Uterus (tissue), 4 donors: ENCODE measurements around the gene IGFBP4. TPM values are rescaled to one million over a fixed set of nuclear protein-coding genes. Genes with fewer than 3 reads are reported as not detected.
A peak's percentile ranks its signal among the peaks of the same experiment; 100 is the strongest.

Experiments used
- DNase-seq, 2 donors: peaks; one replicate each; pipeline ENCODE4 v3.0.0-alpha.2; 2019 to 2020
- H3K27ac ChIP-seq, 2 donors: fragments of 200-600 bp; sonication (generic); 1 replicate in 1 of 2; 2 replicates in 1 of 2; pipeline ENCODE4 v1.5.1; 2016 to 2018
- H3K27me3 ChIP-seq, 2 donors: fragments of 200-600 bp; sonication (generic); one replicate each; pipeline ENCODE4 v1.5.1; 2018 to 2019; ENCODE audit warnings: control low read depth in 1 of 2
- H3K36me3 ChIP-seq, 2 donors: fragments of 200-600 bp; sonication (generic); one replicate each; pipeline ENCODE4 v1.5.1; 2019; ENCODE audit warnings: control low read depth in 1 of 2
- H3K4me1 ChIP-seq, 2 donors: fragments of 200-600 bp; sonication (generic); one replicate each; pipeline ENCODE4 v1.5.1; 2018 to 2019; ENCODE audit warnings: control low read depth in 1 of 2
- H3K4me3 ChIP-seq, 2 donors: fragments of 200-600 bp; sonication (generic); 1 replicate in 1 of 2; 2 replicates in 1 of 2; pipeline ENCODE4 v1.5.1; 2018 to 2019; ENCODE audit warnings: mild to moderate bottlenecking in 1 of 2
- H3K9me3 ChIP-seq, 2 donors: fragments of 200-600 bp; sonication (generic); one replicate each; pipeline ENCODE4 v1.5.1; 2019; ENCODE audit warnings: control low read depth in 1 of 2
- POLR2A ChIP-seq, 2 donors: fragments of 450-650 bp; IDR thresholded peaks; one replicate each; pipeline ENCODE4 v1.6.1; 2016; ENCODE audit warnings: antibody characterized with exemption in 2 of 2, mild to moderate bottlenecking in 1 of 2, moderate library complexity in 1 of 2
- intact Hi-C: fragments of 100-400 bp; cut with DNase I; formaldehyde crosslinking; loops from one replicate; pipeline ENCODE4 v1.15.1; 2023; ENCODE audit warnings: low total_unique reads
- total RNA-seq, 4 donors: library from RNA; depleted of rRNA in 3 of 4; stranded (reverse); fragments of >200 nt in 3 of 4; gene quantifications; one replicate each; pipeline versions ENCODE4 v1.1.0 to v1.2.4, GENCODE V29; 2014 to 2023
- TF ChIP-seq, protein P1 (sequence below), 4 experiments: fragments of 200-600 bp in 2 of 4; fragments of 450-650 bp in 2 of 4; sonication (generic) in 2 of 4; IDR thresholded peaks; one replicate each; pipeline ENCODE4 v1.5.1; 2016 to 2019; ENCODE audit warnings: antibody characterized with exemption in 4 of 4, mild to moderate bottlenecking in 2 of 4, moderate library complexity in 1 of 4
- donor health status: DM: yes; HTN: yes; CAD: no.

The IGFBP4 gene
- total RNA-seq, 4 donors from 2014 or later = 331 to 1,351 (median 418) TPM

DNA sequence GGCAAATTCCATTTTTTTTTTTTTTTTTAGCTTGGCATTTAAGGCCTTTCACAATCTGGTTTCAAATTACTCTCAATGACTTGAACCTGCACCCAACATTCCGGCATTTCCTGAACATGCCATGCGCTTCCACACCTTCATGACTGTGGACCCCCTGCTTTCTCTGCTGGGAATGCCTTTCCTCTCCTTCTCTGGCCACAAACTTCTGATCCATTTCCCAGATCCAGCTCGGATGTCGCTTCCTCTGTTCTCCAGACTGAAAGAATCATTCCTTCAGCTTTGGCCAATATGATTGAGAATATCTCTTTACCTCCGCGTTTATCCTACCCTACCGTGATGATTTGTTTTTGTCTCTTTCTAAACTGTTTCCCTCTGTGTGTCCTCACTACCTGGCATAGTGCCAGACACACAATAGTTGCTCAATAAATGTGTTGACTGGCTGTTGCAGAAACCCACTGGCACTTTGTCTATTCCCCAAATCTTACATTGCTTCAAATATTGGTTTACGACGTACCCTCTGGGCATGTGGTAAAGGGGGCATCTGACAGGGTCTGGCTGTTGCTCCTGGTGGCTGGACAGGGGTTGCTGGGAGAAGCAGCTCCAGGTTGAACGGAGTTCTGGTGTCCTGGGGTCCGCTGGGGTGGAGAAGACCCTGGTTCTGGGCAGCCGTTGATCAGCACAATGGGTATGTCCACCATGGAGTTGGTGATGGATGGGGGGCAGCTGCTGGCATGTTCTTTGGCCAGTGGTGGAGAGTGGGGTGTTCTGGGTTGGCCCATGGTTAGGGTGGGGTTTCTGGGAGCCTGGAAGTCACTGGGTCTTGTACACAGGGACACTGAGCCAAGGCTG, 43.5 kb downstream of the IGFBP4 start:
- intact Hi-C loops = no loop called here
- Histone ChIP-seq H3K4me1 (no peaks in the 10 kb centered on the region), H3K36me3 (no peaks in the 10 kb centered on the region), H3K27me3 (no peaks in the 10 kb centered on the region), H3K27ac (peak overlapping the region; percentile 73 to 86), H3K9me3 (no peaks in the 10 kb centered on the region), H3K4me3 (no peak overlapping the region)
- TF ChIP-seq, protein P1, sequence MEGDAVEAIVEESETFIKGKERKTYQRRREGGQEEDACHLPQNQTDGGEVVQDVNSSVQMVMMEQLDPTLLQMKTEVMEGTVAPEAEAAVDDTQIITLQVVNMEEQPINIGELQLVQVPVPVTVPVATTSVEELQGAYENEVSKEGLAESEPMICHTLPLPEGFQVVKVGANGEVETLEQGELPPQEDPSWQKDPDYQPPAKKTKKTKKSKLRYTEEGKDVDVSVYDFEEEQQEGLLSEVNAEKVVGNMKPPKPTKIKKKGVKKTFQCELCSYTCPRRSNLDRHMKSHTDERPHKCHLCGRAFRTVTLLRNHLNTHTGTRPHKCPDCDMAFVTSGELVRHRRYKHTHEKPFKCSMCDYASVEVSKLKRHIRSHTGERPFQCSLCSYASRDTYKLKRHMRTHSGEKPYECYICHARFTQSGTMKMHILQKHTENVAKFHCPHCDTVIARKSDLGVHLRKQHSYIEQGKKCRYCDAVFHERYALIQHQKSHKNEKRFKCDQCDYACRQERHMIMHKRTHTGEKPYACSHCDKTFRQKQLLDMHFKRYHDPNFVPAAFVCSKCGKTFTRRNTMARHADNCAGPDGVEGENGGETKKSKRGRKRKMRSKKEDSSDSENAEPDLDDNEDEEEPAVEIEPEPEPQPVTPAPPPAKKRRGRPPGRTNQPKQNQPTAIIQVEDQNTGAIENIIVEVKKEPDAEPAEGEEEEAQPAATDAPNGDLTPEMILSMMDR (IDR thresholded peaks at IDR 0.05) = no peak
- TF ChIP-seq POLR2A (IDR thresholded peaks at IDR 0.05) = no peak
- no peak for DNase-seq

DNA sequence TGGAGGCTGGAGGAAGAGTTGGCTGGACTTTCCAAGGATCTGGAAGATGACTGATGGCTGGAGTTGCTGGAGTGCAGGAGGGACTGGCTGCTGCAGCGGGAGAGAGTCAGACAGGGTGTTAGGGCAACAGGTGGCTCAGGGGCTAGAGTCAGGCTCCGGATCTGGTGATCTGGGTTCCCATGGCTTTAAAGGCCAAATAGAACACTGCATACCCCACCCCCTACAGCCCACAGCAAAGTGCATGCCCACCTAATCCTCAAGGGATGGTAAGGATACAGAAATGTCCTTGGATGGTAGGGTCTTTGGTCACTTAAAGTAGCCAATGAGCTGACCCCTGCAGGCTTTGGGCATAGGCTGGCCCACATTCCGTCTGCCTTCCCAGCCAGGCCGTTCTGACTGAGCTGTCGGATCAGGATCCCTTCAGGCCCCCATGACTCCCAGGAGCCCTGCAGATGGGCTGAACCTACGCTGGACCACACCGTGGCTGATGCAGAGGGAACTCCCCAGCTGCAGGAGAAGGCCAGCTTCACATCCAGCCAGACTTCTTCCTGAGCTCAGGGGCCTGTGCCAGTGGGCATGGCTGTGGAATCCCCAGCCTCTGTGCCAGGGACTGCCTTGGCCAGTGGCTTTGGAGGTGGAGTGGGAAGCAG, 44.2 kb downstream of the IGFBP4 start:
- Histone ChIP-seq H3K36me3 (no peaks in the 10 kb centered on the region), H3K27me3 (no peaks in the 10 kb centered on the region), H3K4me1 (no peaks in the 10 kb centered on the region), H3K27ac (no peak overlapping the region), H3K4me3 (no peak overlapping the region), H3K9me3 (no peaks in the 10 kb centered on the region)
- TF ChIP-seq, protein P1 (IDR thresholded peaks at IDR 0.05) = no peak
- no peak for TF ChIP-seq POLR2A (IDR thresholded peaks at IDR 0.05)
- intact Hi-C loops = no loop called here
- DNase-seq = no peak

DNA sequence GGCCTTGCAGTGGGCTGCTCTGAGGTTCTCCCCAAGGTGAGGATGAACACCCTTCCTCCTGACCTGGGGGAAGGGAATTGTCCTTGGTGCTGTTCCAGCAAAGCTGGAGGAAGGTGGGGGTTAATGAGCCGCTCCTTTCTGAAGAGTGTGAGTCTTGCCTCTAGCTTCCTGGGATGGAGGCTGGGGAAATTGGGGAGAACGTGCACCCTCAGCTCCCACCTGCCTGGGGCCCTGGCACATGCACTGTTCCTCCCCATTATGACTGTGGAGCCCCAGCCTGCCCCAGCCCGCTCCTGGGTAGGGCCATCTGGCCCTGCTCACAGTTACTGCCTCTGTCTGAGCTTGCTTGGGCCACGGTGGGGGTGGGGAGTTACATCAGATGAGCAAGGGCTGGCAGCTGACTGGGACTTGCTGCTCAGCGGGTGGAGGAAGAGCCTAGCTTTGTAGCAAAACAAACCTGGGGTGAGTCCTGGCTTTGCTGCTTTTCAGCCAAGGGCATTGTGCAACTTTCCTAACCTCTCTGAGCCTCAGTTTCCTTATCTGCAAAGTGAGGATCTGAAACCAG, 47.1 kb downstream of the IGFBP4 start:
- Histone ChIP-seq H3K9me3 (no peaks in the 10 kb centered on the region), H3K36me3 (no peaks in the 10 kb centered on the region), H3K4me1 (no peaks in the 10 kb centered on the region), H3K27ac (peak overlapping the region; percentile 56 to 76), H3K27me3 (no peaks in the 10 kb centered on the region), H3K4me3 (no peak overlapping the region)
- intact Hi-C loops = no loop called here
- DNase-seq = peak; percentile 75 to 91
- no peak for TF ChIP-seq POLR2A (IDR thresholded peaks at IDR 0.05)
- TF ChIP-seq, protein P1 (IDR thresholded peaks at IDR 0.05) = no peak

DNA sequence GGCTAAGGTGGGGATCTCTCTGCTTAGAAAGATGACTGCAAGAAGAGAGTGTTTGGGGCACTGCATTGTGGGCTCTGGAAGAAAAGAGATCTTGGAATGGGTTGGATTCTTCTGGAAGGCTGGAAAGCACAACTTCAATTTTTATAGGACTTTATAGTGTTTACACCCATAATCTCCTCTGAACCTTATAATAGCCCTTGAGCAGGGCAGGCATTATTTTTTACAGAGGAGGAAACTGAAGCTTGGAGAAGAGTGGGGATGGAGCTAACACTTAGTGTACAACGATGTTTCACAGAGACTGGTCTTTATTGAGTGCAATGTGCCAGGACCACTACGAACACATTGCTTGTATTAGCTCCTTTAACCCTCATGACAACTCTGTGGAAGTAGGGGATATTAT, 47.7 kb downstream of the IGFBP4 start:
- intact Hi-C loops = no loop called here
- Histone ChIP-seq H3K4me1 (no peaks in the 10 kb centered on the region), H3K27ac (peak overlapping the region; percentile 56 to 76), H3K27me3 (no peaks in the 10 kb centered on the region), H3K4me3 (no peak overlapping the region), H3K36me3 (no peaks in the 10 kb centered on the region), H3K9me3 (no peaks in the 10 kb centered on the region)
- TF ChIP-seq, protein P1 (IDR thresholded peaks at IDR 0.05) = no peak
- TF ChIP-seq POLR2A (IDR thresholded peaks at IDR 0.05) = no peak
- no peak for DNase-seq

DNA sequence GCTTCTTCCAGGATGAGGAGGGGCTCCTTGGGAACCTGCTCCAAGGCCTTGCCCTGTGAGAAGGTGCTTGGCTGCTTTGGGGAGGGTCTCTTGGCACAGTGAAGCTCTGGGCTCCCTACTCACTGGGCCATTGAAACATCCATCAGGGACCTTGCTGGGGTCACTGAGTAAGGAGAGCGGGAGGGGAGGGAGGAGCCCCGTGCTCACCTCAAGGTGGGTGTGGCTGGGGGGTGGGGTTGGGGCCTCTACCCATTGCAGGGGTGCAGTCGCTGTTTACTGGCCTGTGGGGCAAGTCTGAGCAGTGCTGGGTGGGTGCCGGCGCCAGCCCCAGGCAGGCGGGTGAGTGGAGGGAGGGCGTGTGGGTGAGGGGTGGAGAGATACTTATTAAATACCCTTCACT, 48.2 kb downstream of the IGFBP4 start:
- TF ChIP-seq, protein P1 (IDR thresholded peaks at IDR 0.05) = no peak
- TF ChIP-seq POLR2A (IDR thresholded peaks at IDR 0.05) = no peak
- peak overlapping the region in 1 of 2 donors; percentile 76 for H3K27ac ChIP-seq
- H3K27me3 ChIP-seq = no peaks in the 10 kb centered on the region
- no peak for DNase-seq
- H3K36me3 ChIP-seq = no peaks in the 10 kb centered on the region
- no peaks in the 10 kb centered on the region for H3K9me3 ChIP-seq
- intact Hi-C loops = no loop called here
- no peaks in the 10 kb centered on the region for H3K4me1 ChIP-seq
- no peak overlapping the region for H3K4me3 ChIP-seq
